GM18517 (cell line): Measurements from ENCODE around the gene VDR.

ENCODE experiments used
- ATAC-seq: cut with Tn5 transposase; IDR thresholded peaks from one replicate; pipeline ENCODE4 v1.9.1; 2021; ENCODE audit warnings: mild to moderate bottlenecking, moderate library complexity; ENCODE audit not compliant: unreplicated experiment

The VDR gene

DNA sequence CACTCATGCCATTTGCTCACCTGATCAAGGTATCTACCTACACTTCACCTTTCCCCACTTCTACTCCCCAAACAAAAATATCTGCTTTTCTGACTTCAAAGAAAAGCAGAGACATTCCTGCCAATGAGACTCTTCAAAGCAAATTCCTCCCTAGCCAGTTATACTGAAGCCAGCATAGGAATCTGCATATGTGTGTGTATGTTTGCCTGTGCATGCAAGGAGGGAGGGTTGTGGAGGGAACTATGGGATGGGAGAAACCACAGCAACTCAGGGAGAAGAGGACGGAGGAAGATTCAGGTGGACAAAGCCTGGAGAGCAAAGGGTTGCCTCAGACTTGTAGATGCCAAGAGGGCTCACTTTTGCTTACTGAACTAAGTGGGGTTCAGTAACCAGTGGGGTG lies 26.4 kb upstream of the VDR start:
- no peak for ATAC-seq

DNA sequence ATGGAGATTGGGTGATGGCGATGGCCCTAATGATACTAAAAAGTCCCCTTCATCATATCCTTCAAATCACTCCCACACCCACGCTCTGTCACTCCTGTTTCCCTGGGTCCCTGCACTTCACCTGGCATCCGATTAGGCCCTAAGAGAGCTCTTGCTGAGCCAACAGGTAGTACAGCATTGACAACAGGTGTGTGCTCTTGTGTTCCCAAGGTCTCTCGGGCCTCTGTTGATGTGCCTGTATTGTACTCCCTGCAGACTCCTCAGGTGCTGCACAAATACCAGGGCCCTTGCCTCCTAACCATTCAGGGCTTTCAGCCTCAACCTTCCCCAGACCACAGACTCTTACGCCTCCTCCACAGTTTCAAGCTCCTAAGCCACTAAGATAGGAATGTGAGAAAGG lies 25.8 kb upstream of the VDR start:
- no peak for ATAC-seq

DNA sequence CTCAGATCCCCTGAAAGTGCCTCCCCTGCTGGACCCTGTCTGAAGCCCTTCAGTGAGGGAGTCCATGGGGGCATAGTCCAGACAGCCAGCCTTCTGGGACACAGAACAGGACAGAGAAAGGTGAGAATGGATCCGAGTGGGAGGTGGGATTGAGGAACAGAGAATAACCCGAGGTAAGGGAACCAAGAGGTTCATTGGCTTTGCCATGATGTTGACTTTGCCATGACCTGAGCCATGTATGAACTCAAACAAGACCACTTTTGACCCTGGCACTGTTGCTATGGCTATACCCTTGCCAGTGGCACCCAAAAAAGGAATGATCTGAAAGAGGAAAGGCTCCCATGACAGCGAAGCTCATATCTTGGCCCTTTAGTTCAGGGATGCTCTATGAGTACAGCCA lies 22.6 kb upstream of the VDR start:
- no peak for ATAC-seq

DNA sequence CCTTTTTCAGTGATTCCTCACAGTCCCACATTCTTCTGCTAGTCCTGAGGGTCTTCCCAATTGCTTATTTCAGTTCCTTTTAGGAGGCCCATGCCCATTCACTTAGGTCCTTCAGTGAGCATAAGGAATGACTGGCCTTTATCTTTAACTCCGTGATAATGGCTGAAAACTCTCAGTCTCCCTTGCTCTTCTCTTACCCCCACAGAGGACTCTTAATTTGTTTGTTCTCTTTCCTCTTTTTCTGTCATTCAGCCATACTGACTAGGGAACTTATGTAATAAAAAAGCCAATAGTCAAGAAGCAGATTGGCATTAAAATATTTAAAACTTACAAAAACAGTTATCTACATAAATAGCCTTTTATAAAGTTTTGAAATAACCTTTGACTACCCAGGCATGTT lies 17.1 kb upstream of the VDR start:
- no peak for ATAC-seq

DNA sequence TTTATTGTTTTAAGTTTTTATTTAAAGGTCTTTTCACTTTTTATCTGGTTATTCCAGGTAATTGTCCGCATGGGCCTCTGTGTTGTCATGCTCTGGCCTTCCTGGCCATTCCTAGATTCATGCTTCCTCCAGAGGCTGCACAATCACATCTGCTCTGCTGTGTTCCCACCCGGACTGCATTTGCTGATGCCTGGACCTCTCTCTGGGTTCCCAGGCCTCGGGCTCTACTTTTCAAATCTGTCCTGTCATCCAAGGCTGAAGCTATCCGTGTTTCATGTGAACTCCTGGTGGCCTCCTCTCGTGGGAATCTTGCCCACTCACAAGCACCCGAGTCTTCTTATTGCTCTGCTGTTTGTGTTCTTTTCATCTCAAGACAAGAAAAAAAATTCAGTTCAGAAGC lies 16.1 kb upstream of the VDR start:
- ATAC-seq: no peak

DNA sequence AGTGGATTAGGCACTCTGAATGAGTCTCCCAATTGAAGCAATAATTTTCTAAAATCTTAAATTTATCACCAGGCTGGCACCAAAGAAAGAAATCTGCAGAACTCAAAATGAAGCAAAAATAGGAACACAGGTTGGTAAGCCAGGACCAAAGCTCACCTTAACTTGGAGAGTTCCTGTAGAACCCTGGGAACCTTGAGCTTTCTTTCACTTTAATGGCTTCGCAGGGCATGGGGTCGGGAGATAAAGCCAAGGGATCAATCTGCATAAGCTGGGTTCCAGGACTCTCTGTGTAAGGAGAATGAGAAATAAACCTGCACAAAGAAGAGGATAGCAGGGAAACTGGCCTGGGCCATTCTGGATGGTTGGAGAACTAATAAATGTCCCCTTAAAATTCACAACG lies 8.3 kb upstream of the VDR start:
- no peak for ATAC-seq

DNA sequence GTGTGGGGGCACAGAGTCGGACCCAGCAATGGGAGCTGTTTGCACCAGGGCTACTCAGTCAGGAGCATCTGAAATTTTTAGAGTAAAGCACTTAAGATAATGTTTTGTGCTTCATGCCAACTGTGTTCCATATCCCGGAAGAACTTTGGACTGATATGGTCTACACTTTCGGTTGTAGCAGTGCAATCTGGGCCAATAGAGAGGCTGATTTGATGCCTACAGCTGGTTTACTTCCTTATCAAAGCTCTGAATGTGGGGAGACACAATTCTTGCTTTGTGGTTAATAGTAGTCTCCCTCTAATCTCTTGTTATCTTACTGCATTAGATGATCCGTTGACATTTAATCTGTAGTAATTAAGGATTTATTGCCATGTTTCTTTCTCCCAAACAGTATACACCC lies 7.8 kb upstream of the VDR start:
- ATAC-seq: no peak

DNA sequence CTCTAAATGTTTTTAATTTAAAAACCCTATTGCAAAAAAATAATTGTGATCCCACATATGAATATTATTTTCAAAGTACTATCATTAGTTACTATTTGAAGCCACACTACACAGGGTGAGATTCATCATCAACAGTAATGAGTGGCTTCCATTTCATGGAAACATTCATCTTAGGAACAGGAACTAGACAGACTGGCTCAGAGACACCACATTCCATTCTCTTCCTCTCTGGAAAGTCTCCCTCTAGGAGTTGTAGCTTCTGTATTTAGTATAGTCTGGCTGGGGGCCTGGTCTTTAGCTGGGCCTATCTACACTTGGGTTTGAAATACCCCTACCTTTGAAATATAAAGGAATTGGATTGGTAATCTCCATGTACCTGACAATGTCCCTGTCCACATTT lies 6.2 kb upstream of the VDR start:
- ATAC-seq: no peak

DNA sequence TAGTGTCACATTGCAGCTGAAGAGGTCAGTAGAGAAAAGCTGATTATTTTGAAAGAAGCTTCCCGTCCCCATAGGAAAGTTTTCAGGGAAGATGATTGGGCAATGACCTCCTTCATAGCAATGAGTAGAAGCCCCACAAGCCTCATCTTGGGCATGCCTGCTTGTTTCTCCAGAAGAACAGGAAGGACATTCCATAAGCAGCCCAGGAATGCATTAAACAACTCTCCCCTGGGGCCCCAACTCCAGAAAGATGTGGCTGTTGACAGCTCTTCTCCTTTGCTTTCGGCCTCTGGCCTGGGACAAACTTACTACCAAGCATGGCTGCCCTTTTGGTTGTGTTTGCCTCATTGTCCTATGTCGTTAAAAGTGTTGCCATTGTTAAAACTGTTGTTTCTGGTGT lies 5.7 kb upstream of the VDR start:
- no peak for ATAC-seq

DNA sequence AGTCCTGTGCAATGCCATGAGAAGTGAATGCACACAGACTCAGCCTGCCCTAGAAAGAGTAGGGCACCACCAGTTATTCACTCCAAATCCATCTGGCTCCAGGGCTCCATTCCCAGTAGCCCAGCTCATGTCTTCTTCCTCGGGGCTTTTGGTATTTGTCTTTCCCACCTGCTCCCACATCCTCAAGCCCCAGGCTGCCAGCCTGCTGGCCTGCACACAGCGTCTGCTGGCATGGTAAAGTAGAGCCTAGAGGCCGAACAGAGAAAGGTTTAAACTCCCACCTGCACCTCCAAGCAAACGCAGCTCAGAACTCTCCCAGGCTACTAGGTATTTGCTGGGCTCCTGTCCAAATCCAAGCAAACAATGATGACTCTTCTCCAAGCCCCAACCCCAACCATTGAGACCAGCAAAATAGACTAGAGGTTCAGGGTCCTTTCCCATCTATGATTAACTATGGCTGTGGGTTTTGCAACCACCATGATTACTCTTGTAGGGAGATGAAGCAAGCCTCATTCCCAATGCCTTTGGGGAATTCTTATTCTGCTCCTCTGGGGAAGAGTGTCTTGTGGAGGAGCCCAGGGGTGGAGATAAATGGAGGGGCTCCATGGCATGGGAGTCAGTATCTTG lies 5.2 kb upstream of the VDR start:
- no peak for ATAC-seq

DNA sequence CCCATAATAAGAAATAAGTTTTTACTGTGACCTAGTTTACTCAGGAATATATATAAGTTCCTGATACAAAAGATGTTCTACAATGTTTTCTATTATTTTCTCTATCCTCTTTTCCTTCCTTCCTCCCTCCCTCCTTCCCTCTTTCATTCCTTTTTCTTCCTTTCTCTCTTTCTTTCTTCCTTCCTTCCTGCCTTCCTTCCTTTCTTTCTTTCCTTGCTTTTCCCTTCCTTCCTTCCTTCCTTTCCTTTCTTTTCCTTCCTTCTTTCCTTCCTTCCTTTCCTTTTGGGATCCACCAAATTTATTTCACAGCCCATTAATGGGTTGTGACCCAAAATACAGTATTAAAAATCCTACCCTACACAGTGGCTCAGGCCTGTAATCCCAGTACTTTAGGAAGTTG lies 3.9 kb upstream of the VDR start:
- ATAC-seq: no peak

DNA sequence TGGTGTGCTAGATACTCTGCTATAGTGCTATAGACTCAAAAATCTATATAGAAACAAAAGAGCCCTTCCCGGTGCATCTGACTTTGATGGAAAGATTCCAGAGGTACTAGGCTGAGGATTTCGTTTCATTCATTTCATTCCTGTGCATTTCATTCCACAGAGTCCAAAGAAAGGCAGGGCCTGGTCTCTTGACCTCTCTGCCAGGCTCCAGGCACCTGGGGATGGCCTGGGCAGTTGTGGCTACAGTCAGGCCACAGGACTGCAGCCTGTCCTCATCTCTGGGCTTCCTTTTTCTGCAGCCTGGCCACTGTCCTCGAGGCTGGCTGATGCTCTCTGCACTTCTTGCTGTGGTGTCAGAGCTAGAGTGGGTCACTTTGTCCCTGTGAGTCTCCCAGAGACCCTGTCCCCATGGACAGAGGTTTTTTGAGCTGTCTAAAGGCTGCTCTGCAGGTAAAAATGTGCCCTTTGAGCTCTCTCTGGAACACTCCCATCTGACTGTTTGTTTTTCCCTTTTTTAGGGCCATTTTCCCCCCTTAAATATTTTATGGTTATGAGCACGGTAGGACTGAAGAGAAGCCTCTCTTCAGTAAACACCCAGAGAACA lies 3.2 kb upstream of the VDR start:
- ATAC-seq: no peak

DNA sequence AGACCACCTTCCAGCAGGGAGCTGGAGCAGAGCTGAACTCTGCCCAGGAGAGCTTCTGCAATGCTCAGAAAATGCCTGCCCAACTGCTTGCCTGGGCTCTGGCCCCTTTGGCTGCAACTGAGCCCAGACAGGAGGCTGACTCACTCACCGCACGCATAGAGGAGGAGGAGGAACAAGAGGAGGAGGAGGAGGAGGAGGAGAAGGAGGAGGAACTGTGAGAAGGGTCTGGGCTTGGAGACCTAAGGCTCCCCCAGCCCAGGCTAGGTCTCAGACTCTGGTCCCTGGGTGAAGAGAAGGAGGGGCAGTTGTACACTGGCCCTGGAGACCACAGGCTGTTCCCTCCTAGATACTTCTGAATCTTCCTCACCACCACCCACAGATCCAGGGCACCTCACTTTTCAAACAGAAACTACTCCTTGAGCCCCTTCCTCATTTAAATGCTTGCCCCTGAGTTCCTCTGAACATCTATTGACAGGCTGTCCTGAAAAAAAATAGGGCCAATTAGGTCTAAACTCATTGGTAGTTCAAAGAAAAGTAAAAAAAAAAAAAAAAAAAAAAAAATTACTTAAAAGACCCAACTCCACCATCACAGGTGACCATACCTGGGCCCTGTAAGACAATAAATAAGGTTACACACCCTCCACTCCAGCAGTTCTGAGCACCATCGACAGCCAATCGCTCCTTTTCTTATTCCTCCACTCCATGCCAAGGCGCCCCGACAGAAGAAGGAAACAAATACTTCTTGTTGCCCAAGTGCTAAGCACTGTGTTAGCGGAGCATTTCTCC lies 674 bp downstream of the VDR start:
- no peak for ATAC-seq

DNA sequence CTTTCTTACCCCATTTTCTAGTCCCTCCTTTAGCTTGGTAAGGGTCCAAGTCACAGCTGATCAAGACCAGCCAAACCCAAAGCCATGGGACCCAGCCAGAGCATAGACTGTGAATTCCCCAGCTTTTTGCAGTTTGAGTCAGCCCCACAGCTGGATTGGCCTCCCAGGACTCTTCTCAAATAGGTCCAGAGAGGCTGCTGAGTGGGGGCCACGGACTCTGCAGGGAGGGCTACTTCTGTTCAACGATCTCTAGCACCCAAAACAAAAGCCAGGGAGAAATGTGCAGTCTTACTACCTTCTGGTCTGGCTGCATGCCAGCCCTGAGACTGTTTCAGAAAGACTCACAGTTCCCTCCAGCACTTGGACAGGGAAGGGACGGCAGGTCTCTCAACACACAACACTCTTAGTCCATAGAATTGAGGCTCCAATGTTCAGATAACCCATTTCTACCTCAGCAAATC lies 1.6 kb downstream of the VDR start:
- no peak for ATAC-seq

DNA sequence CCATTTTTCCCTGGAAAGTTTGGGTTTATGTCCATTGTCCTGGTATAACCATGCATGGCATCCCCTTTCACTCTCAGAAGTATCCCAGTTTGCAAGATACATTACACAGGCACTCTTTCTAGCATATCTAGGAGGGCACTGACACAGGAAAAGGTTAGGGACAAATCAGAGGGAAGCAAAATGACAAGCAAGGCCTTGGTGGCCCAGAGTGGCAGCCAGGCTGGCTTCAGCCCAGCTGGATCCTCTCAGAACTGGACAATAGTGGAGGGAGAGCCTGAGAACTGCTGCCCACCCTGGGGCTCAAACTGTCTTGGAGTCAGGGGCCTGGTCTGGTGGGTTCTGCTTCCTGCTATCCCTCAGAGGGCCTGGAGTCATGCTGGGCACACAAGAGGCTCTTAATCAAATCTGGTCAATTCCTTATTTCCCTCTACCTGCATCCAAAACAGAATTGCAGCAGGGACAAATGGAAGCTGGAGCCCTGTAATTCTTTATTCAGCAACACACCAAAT lies 2.6 kb downstream of the VDR start:
- ATAC-seq: no peak

DNA sequence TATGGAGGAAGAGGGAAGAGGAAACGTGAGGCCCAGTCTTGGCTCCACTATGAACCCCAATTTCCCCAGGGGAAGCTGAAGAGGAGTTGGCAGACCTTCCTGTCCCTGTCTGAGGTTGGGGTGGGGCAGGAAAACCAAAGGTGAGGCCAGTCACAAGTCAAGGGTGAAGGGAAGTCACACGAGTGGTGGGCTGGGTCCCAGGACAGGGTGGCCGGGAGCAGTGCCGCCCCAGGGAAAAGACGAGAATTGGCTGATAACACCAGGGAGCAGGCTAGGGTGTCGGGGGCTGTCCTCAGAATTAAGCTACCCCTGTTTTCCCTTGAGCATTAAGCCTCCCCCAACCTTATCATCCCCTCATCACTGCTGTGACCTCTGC lies 3.1 kb downstream of the VDR start:
- no peak for ATAC-seq

DNA sequence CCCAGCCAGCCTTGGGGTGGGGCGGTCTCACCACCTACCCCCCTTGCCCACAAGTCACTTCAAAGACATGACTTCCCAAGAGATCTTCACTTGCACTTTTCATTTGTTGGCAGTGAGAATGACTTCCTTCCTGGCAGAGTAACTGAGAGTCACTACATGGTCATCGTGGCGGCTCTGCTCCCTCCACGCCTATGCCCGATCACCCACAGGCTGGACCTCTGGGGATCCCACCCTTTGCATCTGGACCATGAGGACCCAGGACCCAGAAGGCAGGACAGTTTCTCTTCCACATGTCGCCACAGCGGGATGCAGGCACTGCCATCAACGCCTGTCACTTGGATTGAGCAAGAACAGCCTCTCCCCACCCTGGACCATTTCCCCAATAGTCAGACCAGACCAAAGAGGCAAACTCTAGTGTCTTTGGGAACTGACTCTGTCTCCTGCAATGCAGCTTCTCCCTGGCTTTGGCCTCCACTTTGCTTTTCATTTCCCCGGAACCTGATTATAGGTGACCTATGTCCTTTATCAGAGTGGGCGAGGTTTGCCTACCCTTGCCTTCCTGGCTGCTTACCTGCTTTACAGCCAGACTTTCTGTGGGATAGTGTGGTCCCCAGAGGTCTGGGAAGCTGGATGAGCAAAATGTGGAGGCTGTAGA lies 3.6 kb downstream of the VDR start:
- no peak for ATAC-seq

DNA sequence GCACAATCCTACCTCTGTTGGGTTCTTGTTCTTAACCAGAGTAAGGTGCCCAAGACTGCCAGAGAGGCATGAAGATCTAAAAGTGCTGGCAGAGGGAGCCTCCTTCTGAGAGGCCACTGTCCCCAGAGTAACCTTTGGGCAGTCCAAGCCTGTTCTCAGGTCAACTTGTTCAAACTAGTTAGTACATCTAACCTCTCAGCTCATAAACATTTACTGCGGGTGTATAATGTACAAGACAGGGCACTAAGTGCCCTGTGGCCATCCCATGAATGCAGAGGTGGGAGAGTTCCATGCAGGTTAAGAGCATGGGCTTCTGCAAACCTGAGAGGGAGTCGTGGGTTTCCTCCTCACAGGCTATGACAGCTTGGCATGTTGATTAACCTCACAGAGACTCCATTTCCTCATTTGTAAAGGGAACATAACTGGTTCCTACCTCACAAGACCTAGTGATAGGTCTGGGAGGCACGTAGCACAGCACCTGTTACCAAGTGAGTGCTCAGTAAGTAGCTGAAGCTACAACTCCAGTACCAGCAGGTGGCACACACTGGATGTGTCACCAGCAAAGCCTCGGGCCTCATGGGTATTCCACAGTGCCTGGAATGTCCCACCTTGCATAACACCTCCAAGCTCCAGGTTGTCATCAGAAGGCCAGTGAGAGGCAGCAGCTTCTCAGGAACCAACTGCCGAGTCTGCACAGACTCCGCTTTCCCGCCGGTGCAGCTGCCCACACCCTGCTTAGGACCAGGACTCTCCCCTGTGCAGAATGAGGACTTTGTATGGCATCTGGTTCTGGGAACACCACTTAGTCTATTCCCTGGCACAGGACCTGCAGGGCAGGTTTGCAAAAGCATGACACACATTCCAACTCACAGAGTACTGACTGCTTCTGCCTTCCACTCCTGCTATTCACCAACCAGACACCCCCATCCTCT lies 4.4 kb downstream of the VDR start:
- no peak for ATAC-seq

DNA sequence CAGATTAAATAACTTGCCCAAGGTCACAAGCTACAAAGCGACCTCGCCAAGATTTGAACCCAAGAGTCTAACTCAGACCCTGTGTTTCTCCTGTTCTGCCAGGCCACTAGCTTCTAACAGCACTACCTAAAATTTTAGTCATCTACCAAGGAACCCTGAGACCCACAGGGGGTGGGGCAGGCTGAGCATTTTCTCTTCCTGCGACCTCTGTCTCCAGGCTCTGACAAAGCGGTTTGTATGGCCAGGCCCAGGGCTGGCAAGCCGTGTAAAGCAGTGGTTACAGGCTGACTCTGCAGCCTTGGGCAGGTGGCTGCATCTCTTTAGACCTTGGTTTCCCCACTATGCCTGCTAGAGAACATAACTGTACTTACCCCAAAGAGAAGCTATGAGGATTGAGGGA lies 5.3 kb downstream of the VDR start:
- ATAC-seq: no peak

DNA sequence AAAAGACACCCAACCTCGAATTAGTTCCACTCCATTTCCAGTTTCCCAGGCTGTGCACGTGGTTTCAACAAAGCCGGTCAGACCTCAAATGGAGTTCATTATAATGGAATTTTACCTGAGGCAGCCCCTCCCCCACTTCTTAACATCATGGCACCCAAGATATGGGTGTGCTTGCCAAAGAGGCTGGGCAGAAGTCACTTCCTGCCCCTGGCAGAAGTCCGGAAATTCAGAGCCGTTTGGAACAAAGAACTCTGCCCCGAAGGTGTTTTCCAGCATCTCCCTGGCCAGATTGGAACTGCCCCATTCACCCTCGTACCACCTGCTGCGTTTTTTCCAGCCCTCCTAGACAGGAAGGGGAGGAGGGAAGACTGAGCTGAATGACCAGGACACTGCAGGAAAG lies 8.2 kb downstream of the VDR start:
- ATAC-seq: no peak

DNA sequence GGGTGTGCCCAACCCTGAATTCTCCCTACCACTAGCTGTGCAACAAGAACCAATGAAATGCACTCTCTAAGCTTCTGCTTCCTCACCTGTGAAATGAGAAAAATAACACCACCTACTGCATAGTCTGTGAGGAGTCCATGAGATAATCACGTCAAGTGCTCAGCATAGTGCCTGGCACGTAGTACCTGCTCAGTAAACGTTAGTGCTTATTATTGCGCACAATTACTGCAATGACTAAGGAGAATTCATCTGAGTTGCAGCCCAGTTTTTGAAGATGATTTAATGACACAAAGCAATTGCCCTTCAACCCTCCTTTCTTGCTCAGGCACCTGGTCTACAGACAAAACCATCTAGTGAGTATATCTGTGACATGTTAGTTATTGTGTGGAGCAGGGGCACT lies 8.8 kb downstream of the VDR start:
- no peak for ATAC-seq
